Measurements from ENCODE around the gene SSBP3.

DNA sequence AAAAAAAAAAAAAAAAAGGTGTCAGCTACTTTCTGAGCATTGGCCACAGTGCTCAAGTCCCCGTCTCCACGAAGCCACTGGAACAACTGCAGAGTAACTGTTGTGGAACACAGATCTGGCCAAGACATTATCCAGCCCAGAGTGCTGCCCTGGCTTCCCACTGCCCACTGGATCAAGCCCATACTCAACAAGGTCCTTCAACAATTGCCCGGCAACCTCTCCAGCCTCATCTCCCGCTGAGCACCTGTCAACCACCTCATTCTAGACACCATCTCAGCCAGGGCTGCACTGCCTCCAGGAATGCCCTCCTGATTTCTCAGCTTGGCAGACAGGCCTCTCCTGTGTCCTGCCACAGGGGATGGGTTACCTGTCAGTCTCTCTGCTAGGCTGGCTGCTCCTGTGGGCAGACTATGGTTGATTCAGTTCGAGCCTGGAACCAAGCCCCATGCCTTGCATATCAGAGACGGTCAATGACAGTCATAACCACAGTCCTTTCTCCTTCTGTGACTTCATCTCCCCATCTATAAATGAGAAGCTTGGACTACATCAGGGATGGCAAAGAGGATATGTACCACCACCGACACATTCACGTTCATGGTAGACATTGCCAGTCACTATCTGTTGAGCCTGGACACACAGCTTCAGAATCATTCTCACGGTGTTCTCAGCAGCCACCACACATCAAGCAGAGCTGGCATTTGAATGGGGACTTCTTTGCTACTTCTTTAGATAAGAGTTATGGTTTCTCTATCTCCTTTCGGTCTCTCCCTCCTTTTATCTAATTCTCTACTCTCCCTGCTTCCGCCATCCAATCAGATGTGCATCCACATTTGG, 129.4 kb downstream of the SSBP3 start:
- TF ChIP-seq CTCF (IDR thresholded peaks at IDR 0.05; ENCODE audit: insufficient read depth, low read length, poor library complexity, severe bottlenecking) (no peak), EZH2phosphoT487 (conservative IDR thresholded peaks at IDR 0.05; ENCODE audit: low read length) (no peak)
